ENCODE measurements around the gene SNUPN. TPM values are rescaled to one million over a fixed set of nuclear protein-coding genes. Genes with fewer than 3 reads are reported as not detected.
"Not testable (repeated sequence)": the region's sequence is repeated elsewhere in the genome, so short reads cannot be mapped to it uniquely, and the experiment has no call there.

Gene SNUPN
- total RNA-seq, 1 experiment from 2014 or later, result 42.5 TPM

DNA sequence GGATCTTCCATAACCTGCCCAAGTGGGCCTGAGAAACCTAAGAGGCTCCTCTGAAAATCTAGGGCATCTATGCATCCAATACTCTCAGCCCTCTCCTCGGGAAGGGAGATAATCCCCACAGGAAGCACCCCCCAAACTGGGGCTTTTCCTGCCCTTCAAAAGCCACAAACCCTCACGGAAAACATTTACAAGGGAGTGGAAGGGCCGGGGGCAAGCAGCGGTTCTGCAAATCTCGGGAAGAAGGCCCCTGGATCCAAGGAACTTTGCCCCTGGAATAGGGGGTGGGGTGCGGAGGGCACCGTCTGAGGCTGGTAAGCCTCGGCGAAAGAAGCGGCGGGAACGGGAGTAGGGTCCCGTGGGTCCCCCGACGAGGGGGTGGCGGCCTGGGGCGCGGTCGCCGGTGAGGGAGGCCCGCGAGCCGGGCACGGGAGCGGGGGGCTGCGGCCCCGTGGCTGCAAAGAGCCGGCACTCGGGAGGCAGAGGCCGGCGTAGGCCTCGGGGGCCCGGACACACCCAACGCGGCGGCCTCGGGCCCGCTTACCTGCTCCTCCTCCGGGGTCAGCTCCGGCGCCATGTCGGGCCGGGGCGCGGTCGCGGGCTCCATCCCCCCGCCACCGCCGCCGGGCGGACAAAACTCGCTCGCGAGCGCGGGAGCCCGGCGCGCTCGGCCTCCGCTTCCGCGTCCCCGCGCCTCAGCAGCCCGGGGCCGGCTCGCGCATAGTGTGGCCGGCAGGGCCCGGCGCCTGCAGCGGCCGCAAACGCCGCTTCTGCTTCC, 47.2 kb downstream of the SNUPN start:
- DNase-seq, result peak; percentile 35
- Histone ChIP-seq H3K36me3 (peaks cover 9% of the 10 kb centered on the region), H3K27me3 (no peaks in the 10 kb centered on the region), H3K9me3 (no peaks in the 10 kb centered on the region), H3K4me3 (peak overlapping the region; percentile 68)

GRCh38 chr15:75577401-75578172, 47.9 kb downstream of the SNUPN start:
- Histone ChIP-seq H3K9me3 (no peaks in the 10 kb centered on the region), H3K27me3 (no peaks in the 10 kb centered on the region), H3K36me3 (peaks cover 12% of the 10 kb centered on the region), H3K4me3 (peak overlapping the region; percentile 68)
- peak; percentile 9 for DNase-seq

DNA sequence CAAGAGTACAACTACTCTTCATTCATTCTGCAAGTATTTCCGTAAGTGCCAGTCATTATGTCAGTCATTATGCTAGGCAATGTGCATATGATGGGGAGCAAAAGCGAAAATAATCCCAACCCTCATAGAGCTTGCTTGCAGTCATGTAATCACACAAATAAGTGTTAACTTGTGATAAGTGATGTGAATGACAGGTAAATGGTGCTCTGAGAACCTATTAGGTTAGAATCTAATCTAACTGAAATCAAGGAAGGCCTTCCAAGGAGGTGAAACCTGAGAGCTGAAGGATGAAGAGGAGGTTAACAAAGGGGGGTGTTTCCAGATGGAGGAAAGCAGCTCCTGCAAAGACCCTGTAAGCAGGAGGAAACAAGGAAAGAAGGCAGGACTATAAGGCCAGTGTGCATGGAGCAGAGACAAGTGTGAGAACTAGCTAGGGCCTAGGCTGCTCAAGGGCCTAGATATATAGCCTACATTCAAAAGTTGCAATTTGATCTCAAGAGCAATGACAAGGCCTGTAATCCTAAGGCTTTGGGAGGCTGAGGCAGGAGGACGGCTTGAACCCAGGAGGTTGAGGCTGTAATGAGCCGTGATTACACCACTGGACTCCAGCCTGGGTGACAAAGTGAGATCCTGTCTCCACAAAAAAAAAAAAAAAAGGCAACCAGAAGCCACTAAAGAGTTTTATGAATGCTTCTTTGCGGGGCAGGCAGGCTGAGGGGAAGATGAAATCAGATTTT, 51.7 kb downstream of the SNUPN start:
- Histone ChIP-seq H3K36me3 (peaks cover 21% of the 10 kb centered on the region), H3K4me3 (no peak overlapping the region), H3K9me3 (no peaks in the 10 kb centered on the region), H3K27me3 (no peaks in the 10 kb centered on the region)
- DNase-seq, result no peak

DNA sequence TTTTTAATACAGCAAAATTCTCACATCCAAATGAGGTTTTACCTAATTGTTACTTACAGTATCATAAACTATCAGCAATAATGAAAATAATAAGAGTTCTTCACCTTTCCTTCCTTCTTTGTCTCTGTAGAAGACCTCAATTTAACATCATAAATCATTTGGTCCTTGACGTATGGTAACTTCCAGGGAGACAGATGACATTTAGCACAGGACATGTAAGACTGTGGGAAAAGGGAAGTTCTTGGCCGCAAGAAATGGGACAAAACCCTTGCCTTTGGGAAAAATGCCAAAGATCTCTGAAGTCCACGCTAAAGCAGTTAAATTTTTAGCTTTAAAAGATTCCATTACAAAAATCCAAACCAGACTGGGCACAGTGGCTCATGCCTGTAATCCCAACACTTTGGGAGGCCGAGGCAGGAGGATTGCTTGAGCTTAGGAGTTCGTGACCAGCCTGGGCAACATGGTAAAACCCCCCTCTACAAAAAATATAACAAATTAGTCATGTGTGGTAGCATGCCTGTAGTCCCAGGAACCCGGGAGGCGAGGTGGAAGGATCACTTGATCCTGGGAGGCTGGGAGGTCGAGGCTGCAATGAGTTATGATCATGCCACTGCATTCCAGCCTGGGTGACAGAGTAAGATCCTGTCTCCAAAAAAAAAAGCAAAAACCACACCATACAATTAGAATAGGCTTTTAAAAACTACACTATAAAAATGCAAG, 55.2 kb downstream of the SNUPN start:
- DNase-seq, result no peak
- Histone ChIP-seq H3K4me3 (no peak overlapping the region), H3K27me3 (no peaks in the 10 kb centered on the region), H3K36me3 (peaks cover 24% of the 10 kb centered on the region), H3K9me3 (no peaks in the 10 kb centered on the region)

DNA sequence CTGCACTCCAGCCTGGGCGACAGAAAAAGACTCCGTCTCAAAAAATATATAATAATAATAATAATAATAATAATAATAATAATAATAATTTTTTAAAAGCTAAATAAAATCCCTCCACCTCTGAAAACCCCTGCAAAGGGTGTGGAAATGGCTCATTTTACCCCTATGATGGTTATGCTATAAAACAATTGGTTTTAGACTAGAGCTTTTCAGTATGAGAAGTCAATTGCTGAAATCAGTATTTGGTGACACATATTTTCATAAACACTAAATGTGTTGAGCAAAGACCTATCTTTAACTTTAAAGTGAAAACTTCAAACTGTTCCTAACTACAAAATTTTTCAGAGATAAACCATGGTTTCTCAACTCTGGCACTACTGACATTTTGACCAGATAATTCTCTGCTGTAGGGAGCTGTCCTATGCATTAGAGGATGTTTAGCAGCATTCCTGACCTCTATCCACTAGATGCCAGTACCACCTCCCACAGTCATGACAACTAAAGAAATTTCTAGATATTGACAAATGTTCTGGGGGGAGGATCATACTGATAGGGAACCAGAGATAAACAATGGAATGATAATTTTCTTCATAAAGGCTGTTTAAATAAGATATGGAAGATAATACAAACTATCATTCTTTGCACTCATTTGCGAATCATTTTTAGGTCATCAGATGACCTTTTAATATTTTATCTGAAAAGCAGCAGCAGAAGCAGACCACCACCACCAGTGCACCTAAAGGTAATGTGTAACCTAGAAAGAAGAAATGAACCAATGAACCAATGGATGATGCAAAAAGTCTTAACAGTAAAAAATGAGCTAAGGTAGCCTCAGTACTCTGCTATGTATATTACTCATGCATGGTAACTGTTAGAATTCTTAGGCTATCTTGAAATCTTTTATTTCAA, 60.2 kb downstream of the SNUPN start:
- Histone ChIP-seq H3K36me3 (peaks cover 21% of the 10 kb centered on the region), H3K4me3 (no peak overlapping the region), H3K9me3 (no peaks in the 10 kb centered on the region), H3K27me3 (no peaks in the 10 kb centered on the region)
- DNase-seq, result no peak

- Histone ChIP-seq H3K9me3 (no peaks in the 10 kb centered on the region), H3K27me3 (no peaks in the 10 kb centered on the region), H3K36me3 (peaks cover 13% of the 10 kb centered on the region), H3K4me3 (no peak overlapping the region)
- DNase-seq, result no peak
Observed at GRCh38 chr15:75561888-75562287, 63.6 kb downstream of the SNUPN start.

DNA sequence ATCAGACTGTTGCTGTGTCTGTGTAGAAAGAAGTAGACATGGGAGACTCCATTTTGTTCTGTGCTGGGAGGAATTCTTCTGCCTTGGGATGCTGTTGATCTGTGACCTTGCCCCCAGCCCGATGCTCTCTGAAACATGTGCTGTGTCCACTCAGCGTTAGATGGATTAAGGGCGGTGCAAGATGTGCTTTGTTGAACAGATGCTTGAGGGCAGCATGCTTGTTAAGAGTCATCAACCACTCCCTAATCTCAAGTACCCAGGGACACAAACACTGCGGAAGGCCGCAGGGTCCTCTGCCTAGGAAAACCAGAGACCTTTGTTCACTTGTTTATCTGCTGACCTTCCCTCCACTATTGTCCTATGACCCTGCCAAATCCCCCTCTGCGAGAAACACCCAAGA, 66.2 kb downstream of the SNUPN start:
- H3K27me3 ChIP-seq, H3K36me3 ChIP-seq, H3K9me3 ChIP-seq, DNase-seq, H3K4me3 ChIP-seq: not testable (repeated sequence)

- not testable (repeated sequence) for DNase-seq, H3K4me3 ChIP-seq, H3K9me3 ChIP-seq, H3K27me3 ChIP-seq, H3K36me3 ChIP-seq
Observed at GRCh38 chr15:75558955-75559354, 66.6 kb downstream of the SNUPN start.

- peaks cover 3% of the 10 kb centered on the region; the same call in 1 of the 2 replicates for H3K36me3 ChIP-seq
- H3K27me3 ChIP-seq, result no peaks in the 10 kb centered on the region
- DNase-seq, result peak; percentile 15
- no peak overlapping the region for H3K4me3 ChIP-seq
- H3K9me3 ChIP-seq, result no peaks in the 10 kb centered on the region
Observed at GRCh38 chr15:75554717-75555116, 70.8 kb downstream of the SNUPN start.

- H3K9me3 ChIP-seq, result no peaks in the 10 kb centered on the region
- H3K36me3 ChIP-seq, result peaks cover 3% of the 10 kb centered on the region; the same call in 1 of the 2 replicates
- H3K4me3 ChIP-seq, result no peak overlapping the region
- no peak for DNase-seq
- no peaks in the 10 kb centered on the region for H3K27me3 ChIP-seq
Observed at GRCh38 chr15:75553659-75554058, 71.9 kb downstream of the SNUPN start.

GRCh38 chr15:75551091-75551490, 74.4 kb downstream of the SNUPN start:
- H3K4me3 ChIP-seq, result no peak overlapping the region
- DNase-seq, result no peak
- H3K27me3 ChIP-seq, result no peaks in the 10 kb centered on the region
- no peaks in the 10 kb centered on the region for H3K9me3 ChIP-seq
- H3K36me3 ChIP-seq, result peaks cover 3% of the 10 kb centered on the region; the same call in 1 of the 2 replicates

Other genes starting within 250 kb of the SNUPN start
- 18.0 and 21.4 TPM in 2 replicates for gene SIN3A, start 174.0 kb downstream of the SNUPN start, total RNA-seq (2014; rRNA removed; shearing (Covaris generic); ENCODE audit: low replicate concordance)
- gene PTPN9, start 46.4 kb downstream of the SNUPN start, total RNA-seq (2014; rRNA removed; shearing (Covaris generic); ENCODE audit: low replicate concordance), result 11.3 and 17.6 TPM in 2 replicates
- gene IMP3, start 14.5 kb upstream of the SNUPN start, total RNA-seq (2014; rRNA removed; shearing (Covaris generic); ENCODE audit: low replicate concordance), result 122 and 150 TPM in 2 replicates
- gene SNX33, start 22.2 kb upstream of the SNUPN start, total RNA-seq (2014; rRNA removed; shearing (Covaris generic); ENCODE audit: low replicate concordance), result 13.4 and 20.8 TPM in 2 replicates
- 13.4 and 19.6 TPM in 2 replicates for gene CSPG4, start 87.1 kb upstream of the SNUPN start, total RNA-seq (2014; rRNA removed; shearing (Covaris generic); ENCODE audit: low replicate concordance)
- 41.9 and 61.8 TPM in 2 replicates for gene UBE2Q2, start 217.7 kb upstream of the SNUPN start, total RNA-seq (2014; rRNA removed; shearing (Covaris generic); ENCODE audit: low replicate concordance)